GM12878 (cell line): ENCODE results near the gene R3HDM1. TPM values are rescaled to one million over a fixed set of nuclear protein-coding genes. Genes with fewer than 3 reads are reported as not detected.

Source experiments
- ATAC-seq: fragments of 200-7000 bp; cut with Tn5 transposase; 3 replicates; pipeline ENCODE4 v1.9.1; 2020; ENCODE audit warnings: mild to moderate bottlenecking, moderate library complexity
- BruUV-seq: library from RNA; stranded (reverse); fragments of 400-500 nt; replicated peaks from 2 replicates; lab custom pipeline; 2021; lab: Mats Ljungman, UMichigan
- CTCF ChIA-PET: fragments of 300-600 bp; sonication (Branson Sonifier 250); formaldehyde crosslinking; extraction: SDS; loops from one replicate; lab custom pipeline; 2021; ENCODE audit warnings: inconsistent platforms; lab: Yijun Ruan, JAX
- POLR2A ChIA-PET: fragments of 350-600 bp; formaldehyde crosslinking; extraction: SDS; loops from one replicate; lab custom pipeline; 2021; ENCODE audit warnings: inconsistent platforms; lab: Charles Lee
- RAD21 ChIA-PET: fragments of 300-600 bp; sonication (Branson Sonifier 250); formaldehyde crosslinking; loops from one replicate; lab custom pipeline; 2023; ENCODE audit warnings: antibody characterized with exemption; ENCODE audit not compliant: unreplicated experiment; lab: Charles Lee
- SMC1A ChIA-PET: fragments of 300-600 bp; sonication (Branson Sonifier 250); formaldehyde crosslinking; loops from one replicate; lab custom pipeline; 2023; ENCODE audit not compliant: unreplicated experiment, uncharacterized antibody; lab: Charles Lee
- DNase-seq: peaks from one replicate; pipeline ENCODE4 v3.0.0-alpha.2; 2011; ENCODE audit warnings: low read depth, low spot score
- FAIRE-seq: peaks from 3 replicates; lab custom pipeline; 2011; peaks lifted over from hg19 to GRCh38; lab: Jason Lieb, UNC
- H2AFZ ChIP-seq: 2 replicates; pipeline ENCODE4 v1.6.0; 2011; ENCODE audit warnings: low read depth, low read length, control low read depth; ENCODE audit not compliant: control insufficient read depth
- H3K27ac ChIP-seq: 2 replicates; pipeline ENCODE4 v1.5.1; 2011; ENCODE audit warnings: control low read depth; ENCODE audit not compliant: control insufficient read depth, insufficient read depth
- H3K27me3 ChIP-seq, 2 experiments: replicated peaks in 1 of 2; 2 replicates each; pipeline versions ENCODE4 v1.6.0 to v1.6.1; 2011; ENCODE audit warnings: low read length in 1 of 2; ENCODE audit not compliant: control insufficient read depth in 2 of 2, insufficient read depth in 2 of 2
- H3K36me3 ChIP-seq, 2 experiments: 2 replicates each; pipeline ENCODE4 v1.5.1; 2011; ENCODE audit warnings: low read length in 1 of 2; ENCODE audit not compliant: control insufficient read depth in 2 of 2, insufficient read depth in 2 of 2
- H3K4me1 ChIP-seq: 2 replicates; pipeline ENCODE4 v1.6.1; 2011; ENCODE audit warnings: mild to moderate bottlenecking, low read length, moderate library complexity, mixed read lengths; ENCODE audit not compliant: control insufficient read depth, insufficient read depth
- H3K4me2 ChIP-seq: 2 replicates; pipeline ENCODE4 v1.6.0; 2011; ENCODE audit warnings: control low read depth; ENCODE audit not compliant: control insufficient read depth, insufficient read depth
- H3K4me3 ChIP-seq: fragments of 200-600 bp; sonication (generic); 2 replicates; pipeline ENCODE4 v1.5.1; 2016
- H3K79me2 ChIP-seq: 2 replicates; pipeline ENCODE4 v1.6.0; 2011; ENCODE audit warnings: low read length; ENCODE audit not compliant: control insufficient read depth, insufficient read depth
- H3K9ac ChIP-seq: 2 replicates; pipeline ENCODE4 v1.8.0; 2011; ENCODE audit warnings: low read length, control low read depth, mixed read lengths; ENCODE audit not compliant: control insufficient read depth, insufficient read depth
- H3K9me3 ChIP-seq: replicated peaks from 3 replicates; pipeline ENCODE4 v1.5.1; 2011; ENCODE audit warnings: mild to moderate bottlenecking, low read length; ENCODE audit not compliant: control insufficient read depth, insufficient read depth
- H4K20me1 ChIP-seq: 2 replicates; pipeline ENCODE4 v1.6.0; 2011; ENCODE audit not compliant: control insufficient read depth, insufficient read depth
- CBX3 ChIP-seq: fragments of 200-600 bp; sonication (generic); IDR thresholded peaks from 2 replicates; pipeline ENCODE4 v1.6.1; 2016; ENCODE audit warnings: low read depth, borderline replicate concordance
- RBBP5 ChIP-seq: fragments of 200-600 bp; sonication (generic); conservative IDR thresholded peaks from 2 replicates; pipeline ENCODE4 v1.6.1; 2016
- RELA ChIP-seq: fragments of 450-650 bp; IDR thresholded peaks from 2 replicates; pipeline ENCODE4 v1.8.0; 2014; ENCODE audit warnings: borderline replicate concordance; ENCODE audit not compliant: partially characterized antibody
- ZBED1 ChIP-seq: IDR thresholded peaks from 2 replicates; pipeline ENCODE4 v1.6.1; 2016; ENCODE audit warnings: borderline replicate concordance
- ZNF622 ChIP-seq: fragments of 450-650 bp; IDR thresholded peaks from 2 replicates; pipeline ENCODE4 v1.6.1; 2017; ENCODE audit warnings: mild to moderate bottlenecking, inconsistent platforms
- WGBS: methylation state at CpG from one replicate; pipeline ENCODE4 v1.1.6; 2016; ENCODE audit warnings: low lambda C conversion rate; ENCODE audit not compliant: insufficient replicate concordance, insufficient coverage; ENCODE audit errors: missing lambda C conversion rate; 5-methylcytosine and 5-hydroxymethylcytosine counted together
- in situ Hi-C: fragments of 300-500 bp; cut with MboI; formaldehyde crosslinking; loops from 9 replicates; pipeline ENCODE4 v1.14.3; 2018; ENCODE audit warnings: mixed read lengths
- intact Hi-C: fragments of 100-400 bp; cut with micrococcal nuclease; formaldehyde crosslinking; loops from one replicate; pipeline ENCODE4 v1.14.2; 2022; ENCODE audit not compliant: unreplicated experiment
- polyA plus RNA-seq, 11 experiments: library from polyadenylated mRNA; depleted of rRNA in 4 of 11; unstranded in 6 of 11; stranded (reverse) in 5 of 11; fragments of >200 nt; fragmentation: Nextera tagmentation in 4 of 11; fragmentation: Illumina TruSeq in 1 of 11; extraction: Ambion mirVana in 4 of 11; extraction: Trizol in 1 of 11; gene quantifications; 1 replicate in 1 of 11; 2 replicates in 10 of 11; pipeline versions ENCODE4 v1.2.1 to v1.2.3, GENCODE V29; 2011 to 2016; ENCODE audit warnings: inconsistent platforms in 2 of 11, missing spikeins in 2 of 11, low read depth in 1 of 11
- total RNA-seq, 4 experiments: library from RNA; depleted of rRNA in 3 of 4; stranded (reverse); fragments of >200 nt in 3 of 4; fragmentation: Illumina TruSeq in 1 of 4; extraction: Trizol in 1 of 4; gene quantifications; 2 replicates each; pipeline versions ENCODE4 v1.2.1 to v1.2.3, GENCODE V29; 2013 to 2021
- TF ChIP-seq, protein P1 (sequence below): fragments of 450-650 bp; IDR thresholded peaks from 2 replicates; pipeline ENCODE4 v1.6.1; 2017; ENCODE audit warnings: mild to moderate bottlenecking
- TF ChIP-seq, protein P2 (sequence below): IDR thresholded peaks from 2 replicates; pipeline ENCODE4 v1.6.1; 2012; ENCODE audit warnings: mild to moderate bottlenecking, low read depth, low read length
- TF ChIP-seq, protein P3 (sequence below): fragments of 450-650 bp; IDR thresholded peaks from 2 replicates; pipeline ENCODE4 v1.6.1; 2016; ENCODE audit warnings: mild to moderate bottlenecking
- TF ChIP-seq, protein P4 (sequence below): IDR thresholded peaks from 2 replicates; pipeline ENCODE4 v1.6.1; 2011; ENCODE audit warnings: borderline replicate concordance, low read depth, mild to moderate bottlenecking, moderate library complexity, mixed read lengths, low read length; ENCODE audit not compliant: insufficient read depth; ENCODE audit errors: extremely low read length

R3HDM1 gene
- total and polyA plus RNA-seq, 10 of the 15 experiments (the other 5 are each of a cell fraction or from before 2014, with no cell fraction given) = 16.8 to 89.6 (median 47.7) TPM

DNA sequence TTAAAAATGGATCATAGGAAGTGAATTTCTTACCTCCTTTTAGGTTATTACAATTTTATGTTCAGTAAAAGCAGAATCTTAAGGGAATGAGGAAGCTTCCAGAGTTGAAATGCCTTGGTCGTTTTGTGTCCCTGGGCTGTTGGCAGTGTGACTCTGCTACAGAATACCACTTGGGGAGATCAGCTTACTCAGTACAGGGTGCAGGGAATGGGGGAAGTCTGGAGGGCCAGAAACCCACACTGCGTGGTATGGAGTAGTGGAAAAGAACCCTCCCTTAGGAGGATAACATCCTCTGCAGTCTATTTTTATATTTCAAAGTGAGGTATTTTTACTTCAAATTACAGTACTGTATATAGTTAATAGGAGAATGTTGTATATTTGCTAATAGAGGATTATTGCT, 51.1 kb downstream of the R3HDM1 start:
- 53% methylated on average over 2 of the region's 2 CpGs for WGBS

More for the DNA sequence above, 51.1 kb downstream of the R3HDM1 start:
- H3K9me3 ChIP-seq = no peaks in the 10 kb centered on the region
- RAD21 ChIA-PET = no interaction called here
- H3K9ac ChIP-seq = no peak overlapping the region
- TF ChIP-seq, protein P1, sequence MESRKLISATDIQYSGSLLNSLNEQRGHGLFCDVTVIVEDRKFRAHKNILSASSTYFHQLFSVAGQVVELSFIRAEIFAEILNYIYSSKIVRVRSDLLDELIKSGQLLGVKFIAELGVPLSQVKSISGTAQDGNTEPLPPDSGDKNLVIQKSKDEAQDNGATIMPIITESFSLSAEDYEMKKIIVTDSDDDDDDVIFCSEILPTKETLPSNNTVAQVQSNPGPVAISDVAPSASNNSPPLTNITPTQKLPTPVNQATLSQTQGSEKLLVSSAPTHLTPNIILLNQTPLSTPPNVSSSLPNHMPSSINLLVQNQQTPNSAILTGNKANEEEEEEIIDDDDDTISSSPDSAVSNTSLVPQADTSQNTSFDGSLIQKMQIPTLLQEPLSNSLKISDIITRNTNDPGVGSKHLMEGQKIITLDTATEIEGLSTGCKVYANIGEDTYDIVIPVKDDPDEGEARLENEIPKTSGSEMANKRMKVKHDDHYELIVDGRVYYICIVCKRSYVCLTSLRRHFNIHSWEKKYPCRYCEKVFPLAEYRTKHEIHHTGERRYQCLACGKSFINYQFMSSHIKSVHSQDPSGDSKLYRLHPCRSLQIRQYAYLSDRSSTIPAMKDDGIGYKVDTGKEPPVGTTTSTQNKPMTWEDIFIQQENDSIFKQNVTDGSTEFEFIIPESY = no peak
- TF ChIP-seq, protein P2, sequence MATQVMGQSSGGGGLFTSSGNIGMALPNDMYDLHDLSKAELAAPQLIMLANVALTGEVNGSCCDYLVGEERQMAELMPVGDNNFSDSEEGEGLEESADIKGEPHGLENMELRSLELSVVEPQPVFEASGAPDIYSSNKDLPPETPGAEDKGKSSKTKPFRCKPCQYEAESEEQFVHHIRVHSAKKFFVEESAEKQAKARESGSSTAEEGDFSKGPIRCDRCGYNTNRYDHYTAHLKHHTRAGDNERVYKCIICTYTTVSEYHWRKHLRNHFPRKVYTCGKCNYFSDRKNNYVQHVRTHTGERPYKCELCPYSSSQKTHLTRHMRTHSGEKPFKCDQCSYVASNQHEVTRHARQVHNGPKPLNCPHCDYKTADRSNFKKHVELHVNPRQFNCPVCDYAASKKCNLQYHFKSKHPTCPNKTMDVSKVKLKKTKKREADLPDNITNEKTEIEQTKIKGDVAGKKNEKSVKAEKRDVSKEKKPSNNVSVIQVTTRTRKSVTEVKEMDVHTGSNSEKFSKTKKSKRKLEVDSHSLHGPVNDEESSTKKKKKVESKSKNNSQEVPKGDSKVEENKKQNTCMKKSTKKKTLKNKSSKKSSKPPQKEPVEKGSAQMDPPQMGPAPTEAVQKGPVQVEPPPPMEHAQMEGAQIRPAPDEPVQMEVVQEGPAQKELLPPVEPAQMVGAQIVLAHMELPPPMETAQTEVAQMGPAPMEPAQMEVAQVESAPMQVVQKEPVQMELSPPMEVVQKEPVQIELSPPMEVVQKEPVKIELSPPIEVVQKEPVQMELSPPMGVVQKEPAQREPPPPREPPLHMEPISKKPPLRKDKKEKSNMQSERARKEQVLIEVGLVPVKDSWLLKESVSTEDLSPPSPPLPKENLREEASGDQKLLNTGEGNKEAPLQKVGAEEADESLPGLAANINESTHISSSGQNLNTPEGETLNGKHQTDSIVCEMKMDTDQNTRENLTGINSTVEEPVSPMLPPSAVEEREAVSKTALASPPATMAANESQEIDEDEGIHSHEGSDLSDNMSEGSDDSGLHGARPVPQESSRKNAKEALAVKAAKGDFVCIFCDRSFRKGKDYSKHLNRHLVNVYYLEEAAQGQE = no peak
- TF ChIP-seq CBX3 = no peak
- TF ChIP-seq, protein P3, sequence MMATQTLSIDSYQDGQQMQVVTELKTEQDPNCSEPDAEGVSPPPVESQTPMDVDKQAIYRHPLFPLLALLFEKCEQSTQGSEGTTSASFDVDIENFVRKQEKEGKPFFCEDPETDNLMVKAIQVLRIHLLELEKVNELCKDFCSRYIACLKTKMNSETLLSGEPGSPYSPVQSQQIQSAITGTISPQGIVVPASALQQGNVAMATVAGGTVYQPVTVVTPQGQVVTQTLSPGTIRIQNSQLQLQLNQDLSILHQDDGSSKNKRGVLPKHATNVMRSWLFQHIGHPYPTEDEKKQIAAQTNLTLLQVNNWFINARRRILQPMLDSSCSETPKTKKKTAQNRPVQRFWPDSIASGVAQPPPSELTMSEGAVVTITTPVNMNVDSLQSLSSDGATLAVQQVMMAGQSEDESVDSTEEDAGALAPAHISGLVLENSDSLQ = no peak
- TF ChIP-seq RELA = no peak
- no peak for TF ChIP-seq ZNF622
- TF ChIP-seq ZBED1 = no peak
- no peak for TF ChIP-seq RBBP5
- TF ChIP-seq, protein P4, sequence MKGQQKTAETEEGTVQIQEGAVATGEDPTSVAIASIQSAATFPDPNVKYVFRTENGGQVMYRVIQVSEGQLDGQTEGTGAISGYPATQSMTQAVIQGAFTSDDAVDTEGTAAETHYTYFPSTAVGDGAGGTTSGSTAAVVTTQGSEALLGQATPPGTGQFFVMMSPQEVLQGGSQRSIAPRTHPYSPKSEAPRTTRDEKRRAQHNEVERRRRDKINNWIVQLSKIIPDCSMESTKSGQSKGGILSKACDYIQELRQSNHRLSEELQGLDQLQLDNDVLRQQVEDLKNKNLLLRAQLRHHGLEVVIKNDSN = no peak
- ATAC-seq (no peak), DNase-seq (no peak), FAIRE-seq (no peak)
- no peaks in the 10 kb centered on the region for H3K36me3 ChIP-seq
- no peaks in the 10 kb centered on the region for H3K4me1 ChIP-seq
- H3K27me3 ChIP-seq = no peaks in the 10 kb centered on the region
- intact Hi-C loops = loop anchor here (10.0 kb wide), 1 partner anchor 108 kb away; no protein-coding TSS in a partner anchor
- no peak overlapping the region for H3K27ac ChIP-seq
- H3K79me2 ChIP-seq = no peaks in the 10 kb centered on the region; the same call in 1 of the 2 replicates
- no peak overlapping the region for H3K4me3 ChIP-seq
- H2AFZ ChIP-seq = no peak overlapping the region
- in situ Hi-C loops = no loop called here
- CTCF ChIA-PET = no interaction called here
- H4K20me1 ChIP-seq = no peaks in the 10 kb centered on the region
- H3K4me2 ChIP-seq = no peak overlapping the region
- SMC1A ChIA-PET = no interaction called here
- POLR2A ChIA-PET = no interaction called here
- BruUV-seq = no TSS peak
